HL-60 (cell line): ENCODE data around the gene WARS2.

ENCODE experiments used
- CTCF ChIP-seq: IDR thresholded peaks from one replicate; pipeline ENCODE4 v1.5.1; 2011; ENCODE audit warnings: low read length, control low read depth, inconsistent platforms; ENCODE audit not compliant: insufficient read depth
- GABPA ChIP-seq: IDR thresholded peaks from 2 replicates; pipeline ENCODE4 v1.6.1; 2012; ENCODE audit warnings: low read depth
- POLR2AphosphoS5 ChIP-seq: IDR thresholded peaks from 2 replicates; pipeline ENCODE4 v1.6.1; 2012; ENCODE audit warnings: low read depth
- REST ChIP-seq: IDR thresholded peaks from 2 replicates; pipeline ENCODE4 v1.6.1; 2012; ENCODE audit warnings: low read depth; ENCODE audit not compliant: insufficient replicate concordance

GRCh38 chr1:119040906-119041305, 99.5 kb downstream of the WARS2 start:
- no peak for TF ChIP-seq CTCF
- no peak for TF ChIP-seq POLR2AphosphoS5
- TF ChIP-seq GABPA, result no peak
- TF ChIP-seq REST, result no peak
